Ishikawa (cell line): ENCODE data around the gene GDPD4.

Experiments
- CEBPB ChIP-seq: IDR thresholded peaks from 2 replicates; pipeline ENCODE4 v1.6.1; 2012
- CREB1 ChIP-seq: IDR thresholded peaks from 2 replicates; pipeline ENCODE4 v1.6.1; 2012; ENCODE audit warnings: low read depth
- FOXM1 ChIP-seq: IDR thresholded peaks from 2 replicates; pipeline ENCODE4 v1.6.1; 2012; ENCODE audit warnings: low read depth, borderline replicate concordance
- MAX ChIP-seq: IDR thresholded peaks from 2 replicates; pipeline ENCODE4 v1.6.1; 2012
- NFIC ChIP-seq: IDR thresholded peaks from 2 replicates; pipeline ENCODE4 v1.6.1; 2012
- RAD21 ChIP-seq: IDR thresholded peaks from 2 replicates; pipeline ENCODE4 v1.6.1; 2012; ENCODE audit warnings: low read depth
- REST ChIP-seq: IDR thresholded peaks from 2 replicates; pipeline ENCODE4 v1.6.1; 2012; ENCODE audit warnings: low read depth, mild to moderate bottlenecking
- TAF1 ChIP-seq: IDR thresholded peaks from 2 replicates; pipeline ENCODE4 v1.6.1; 2012; ENCODE audit warnings: low read depth, mild to moderate bottlenecking
- TCF12 ChIP-seq: IDR thresholded peaks from 2 replicates; pipeline ENCODE4 v1.6.1; 2012; ENCODE audit warnings: low read depth
- TEAD4 ChIP-seq: IDR thresholded peaks from 2 replicates; pipeline ENCODE4 v1.6.1; 2012
- USF1 ChIP-seq: IDR thresholded peaks from 2 replicates; pipeline ENCODE4 v1.6.1; 2012
- YY1 ChIP-seq: IDR thresholded peaks from 2 replicates; pipeline ENCODE4 v1.6.1; 2012; ENCODE audit warnings: low read depth
- ZBTB7A ChIP-seq: IDR thresholded peaks from 2 replicates; pipeline ENCODE4 v1.6.1; 2012; ENCODE audit warnings: low read depth

- TF ChIP-seq FOXM1 (no peak), ZBTB7A (no peak), CREB1 (no peak), USF1 (no peak), REST (no peak), YY1 (no peak), TCF12 (no peak), MAX (no peak), RAD21 (no peak), TAF1 (no peak), TEAD4 (no peak), NFIC (no peak), CEBPB (no peak)
Measured at GRCh38 chr11:77253690-77254089, 47.8 kb downstream of the GDPD4 start.
